H1 (cell line): ENCODE data around the gene TRAPPC6A. TPM values are rescaled to one million over a fixed set of nuclear protein-coding genes. Genes with fewer than 3 reads are reported as not detected.

ENCODE experiments used
- CTCF ChIA-PET: fragments of 300-600 bp; sonication (Branson Sonifier 250); formaldehyde crosslinking; loops from one replicate; lab custom pipeline; 2021; ENCODE audit not compliant: partially characterized antibody; lab: Charles Lee
- POLR2A ChIA-PET: fragments of 300-600 bp; sonication (Branson Sonifier 250); formaldehyde crosslinking; loops from one replicate; lab custom pipeline; 2021; ENCODE audit warnings: inconsistent platforms; ENCODE audit not compliant: partially characterized antibody; lab: Charles Lee
- DNase-seq, 2 experiments: peaks; one replicate each; pipeline versions ENCODE4 v3.0.0 to v3.0.0-alpha.2; 2010 to 2022; ENCODE audit warnings: low spot score in 2 of 2, low read depth in 1 of 2, mixed read lengths in 1 of 2
- FAIRE-seq: peaks from 2 replicates; lab custom pipeline; 2011; peaks lifted over from hg19 to GRCh38; lab: Jason Lieb, UNC
- H2AFZ ChIP-seq: 2 replicates; pipeline ENCODE4 v1.8.1; 2012; ENCODE audit warnings: low read length, inconsistent platforms
- H2AK5ac ChIP-seq: 2 replicates; pipeline ENCODE4 v1.6.1; 2013; ENCODE audit warnings: low read depth, low read length
- H2BK120ac ChIP-seq: replicated peaks from 2 replicates; pipeline ENCODE3; 2013; ENCODE audit warnings: low read depth, low read length, inconsistent platforms
- H2BK12ac ChIP-seq: 2 replicates; pipeline ENCODE4 v1.6.1; 2013; ENCODE audit warnings: low read depth, low read length
- H2BK15ac ChIP-seq: 2 replicates; pipeline ENCODE4 v1.6.1; 2013; ENCODE audit warnings: low read length
- H2BK20ac ChIP-seq: 2 replicates; pipeline ENCODE4 v1.6.1; 2013; ENCODE audit warnings: low read length
- H2BK5ac ChIP-seq: 2 replicates; pipeline ENCODE4 v1.6.1; 2013; ENCODE audit warnings: low read depth, low read length
- H3K14ac ChIP-seq: 2 replicates; pipeline ENCODE4 v1.6.1; 2013; ENCODE audit warnings: inconsistent platforms; ENCODE audit not compliant: insufficient read length
- H3K18ac ChIP-seq: 2 replicates; pipeline ENCODE4 v1.6.1; 2013; ENCODE audit warnings: low read length; ENCODE audit errors: extremely low read depth
- H3K23ac ChIP-seq: 2 replicates; pipeline ENCODE4 v1.6.1; 2013; ENCODE audit warnings: inconsistent platforms; ENCODE audit not compliant: insufficient read length
- H3K23me2 ChIP-seq: 2 replicates; pipeline ENCODE4 v1.6.1; 2013; ENCODE audit warnings: low read depth, low read length
- H3K27ac ChIP-seq: 2 replicates; pipeline ENCODE4 v1.6.1; 2011; ENCODE audit warnings: low read depth, low read length, inconsistent platforms
- H3K27me3 ChIP-seq, 4 experiments: replicated peaks in 1 of 4; 1 replicate in 1 of 4; 2 replicates in 3 of 4; pipeline versions ENCODE4 v1.6.1 to v1.8.1; 2011 to 2013; ENCODE audit warnings: low read length in 3 of 4, mild to moderate bottlenecking in 3 of 4, inconsistent platforms in 2 of 4, mixed read lengths in 2 of 4, moderate library complexity in 1 of 4; ENCODE audit not compliant: control insufficient read depth in 3 of 4, insufficient read depth in 3 of 4; ENCODE audit errors: extremely low read depth in 1 of 4
- H3K36me3 ChIP-seq, 4 experiments: 2 replicates each; pipeline versions ENCODE4 v1.6.1 to v1.8.1; 2011 to 2013; ENCODE audit warnings: mild to moderate bottlenecking in 4 of 4, low read length in 3 of 4, moderate library complexity in 2 of 4, control low read depth in 1 of 4, inconsistent platforms in 1 of 4; ENCODE audit not compliant: insufficient read depth in 4 of 4, control insufficient read depth in 2 of 4
- H3K4ac ChIP-seq: replicated peaks from 2 replicates; pipeline ENCODE3; 2013; ENCODE audit warnings: low read length, low read depth, mixed read lengths, inconsistent platforms; ENCODE audit not compliant: insufficient read length
- H3K4me1 ChIP-seq, 4 experiments: replicated peaks in 1 of 4; 1 replicate in 1 of 4; 2 replicates in 3 of 4; pipeline versions ENCODE4 v1.6.1 to v1.8.1; 2011 to 2013; ENCODE audit warnings: low read length in 3 of 4, inconsistent platforms in 2 of 4, mixed read lengths in 1 of 4; ENCODE audit not compliant: insufficient read depth in 4 of 4, control insufficient read depth in 3 of 4
- H3K4me2 ChIP-seq, 2 experiments: 2 replicates each; pipeline versions ENCODE4 v1.6.1 to v1.8.1; 2011 to 2013; ENCODE audit warnings: low read depth in 2 of 2, low read length in 2 of 2, control low read depth in 1 of 2, inconsistent platforms in 1 of 2, mild to moderate bottlenecking in 1 of 2; ENCODE audit not compliant: insufficient read depth in 1 of 2
- H3K4me3 ChIP-seq, 4 experiments: fragments of 200-600, 300-600 bp in 1 of 4; sonication (generic), shearing (Covaris generic), sonication (Bioruptor Twin) in 1 of 4; 2 replicates each; pipeline versions ENCODE4 v1.5.1 to v1.8.1; 2011 to 2016; ENCODE audit warnings: low read length in 4 of 4, low read depth in 3 of 4, control low read depth in 2 of 4, inconsistent platforms in 2 of 4, mild to moderate bottlenecking in 2 of 4, mixed read lengths in 1 of 4, moderate library complexity in 1 of 4; ENCODE audit not compliant: insufficient read depth in 2 of 4; ENCODE audit errors: extremely low read depth in 1 of 4
- H3K56ac ChIP-seq: replicated peaks from 2 replicates; pipeline ENCODE3; 2013; ENCODE audit warnings: low read depth, mild to moderate bottlenecking, mixed read lengths, low read length, inconsistent platforms; ENCODE audit not compliant: insufficient read length
- H3K79me1 ChIP-seq: 2 replicates; pipeline ENCODE4 v1.6.1; 2013; ENCODE audit warnings: low read depth, low read length, control low read depth
- H3K79me2 ChIP-seq, 2 experiments: 2 replicates each; pipeline versions ENCODE4 v1.6.1 to v1.8.1; 2012 to 2013; ENCODE audit warnings: low read length in 2 of 2, mild to moderate bottlenecking in 2 of 2, inconsistent platforms in 1 of 2; ENCODE audit not compliant: insufficient read depth in 2 of 2, control insufficient read depth in 1 of 2
- H3K9ac ChIP-seq, 4 experiments: replicated peaks in 1 of 4; 1 replicate in 1 of 4; 2 replicates in 3 of 4; pipeline versions ENCODE4 v1.6.1 to v1.8.1; 2011 to 2013; ENCODE audit warnings: low read depth in 3 of 4, low read length in 3 of 4, control low read depth in 2 of 4, mild to moderate bottlenecking in 2 of 4, moderate library complexity in 2 of 4, inconsistent platforms in 1 of 4; ENCODE audit errors: extremely low read depth in 1 of 4
- H3K9me3 ChIP-seq, 2 experiments: 2 replicates each; pipeline versions ENCODE4 v1.6.1 to v1.8.1; 2012 to 2013; ENCODE audit warnings: mild to moderate bottlenecking in 2 of 2, moderate library complexity in 2 of 2, control low read depth in 1 of 2, inconsistent platforms in 1 of 2, low read depth in 1 of 2, low read length in 1 of 2, mixed read lengths in 1 of 2; ENCODE audit not compliant: insufficient read depth in 2 of 2
- H4K20me1 ChIP-seq, 2 experiments: replicated peaks in 1 of 2; 2 replicates each; pipeline versions ENCODE3 to v1.8.1; 2011 to 2013; ENCODE audit warnings: inconsistent platforms in 2 of 2, low read length in 2 of 2, mild to moderate bottlenecking in 1 of 2; ENCODE audit not compliant: insufficient read depth in 2 of 2, control insufficient read depth in 1 of 2
- H4K5ac ChIP-seq: 2 replicates; pipeline ENCODE4 v1.6.1; 2013; ENCODE audit warnings: low read length, low read depth, mixed read lengths, inconsistent platforms; ENCODE audit not compliant: insufficient read length
- H4K8ac ChIP-seq: 2 replicates; pipeline ENCODE4 v1.8.0; 2013; ENCODE audit warnings: mild to moderate bottlenecking, moderate library complexity, low read length, inconsistent platforms; ENCODE audit not compliant: insufficient read depth; ENCODE audit errors: extremely low read depth
- H4K91ac ChIP-seq: replicated peaks from 2 replicates; pipeline ENCODE3; 2013; ENCODE audit warnings: low read length, mixed read lengths, inconsistent platforms; ENCODE audit not compliant: insufficient read length
- CBX8 ChIP-seq: fragments of 300-800, 300-1000 bp; sonication (generic); IDR thresholded peaks from 2 replicates; pipeline ENCODE4 v1.7.1; 2016; ENCODE audit warnings: low read depth, low read length, borderline replicate concordance
- HDAC6 ChIP-seq: IDR thresholded peaks from one replicate; pipeline ENCODE4 v1.7.1; 2012; ENCODE audit warnings: low read depth, mild to moderate bottlenecking, inconsistent platforms, low read length, moderate library complexity
- NANOG ChIP-seq: IDR thresholded peaks from 2 replicates; pipeline ENCODE4 v1.6.1; 2011; ENCODE audit warnings: low read length, low read depth, mild to moderate bottlenecking, inconsistent platforms; ENCODE audit not compliant: insufficient read depth, poor library complexity, severe bottlenecking
- SP1 ChIP-seq: IDR thresholded peaks from 2 replicates; pipeline ENCODE4 v1.6.1; 2011; ENCODE audit warnings: low read depth, low read length
- SP2 ChIP-seq: IDR thresholded peaks from 2 replicates; pipeline ENCODE4 v1.6.1; 2012; ENCODE audit warnings: mild to moderate bottlenecking, low read length, inconsistent platforms
- WGBS, 2 experiments: shearing (Covaris generic) in 1 of 2; methylation state at CpG; one replicate each; pipeline versions ENCODE4 v1.1.6 to v1.1.7; 2013 to 2015; ENCODE audit warnings: low lambda C conversion rate in 2 of 2, mixed read lengths in 2 of 2, inconsistent platforms in 1 of 2, low coverage in 1 of 2, missing lambda C conversion rate in 1 of 2; ENCODE audit not compliant: insufficient replicate concordance in 2 of 2, insufficient coverage in 1 of 2, insufficient read length in 1 of 2; ENCODE audit errors: extremely low coverage in 1 of 2, missing lambda C conversion rate in 1 of 2; 5-methylcytosine and 5-hydroxymethylcytosine counted together
- polyA plus RNA-seq, 7 experiments: library from polyadenylated mRNA; depleted of rRNA in 3 of 7; stranded (reverse) in 5 of 7; unstranded in 2 of 7; fragments of >200 nt in 5 of 7; fragments of 200-250 nt in 2 of 7; gene quantifications; 1 replicate in 5 of 7; 2 replicates in 1 of 7; 4 replicates in 1 of 7; pipeline versions ENCODE4 v1.2.1 to v1.2.3, GENCODE V29; 2011 to 2013; ENCODE audit warnings: missing spikeins in 2 of 7, mixed read lengths in 2 of 7
- total RNA-seq: library from RNA; stranded (reverse); fragmentation: NEBNext Ultra II Directional; extraction: Animal tissue kit (Norgen Biotek cat#: 25700); gene quantifications from 2 replicates; pipeline ENCODE4 v1.2.1, GENCODE V29; 2021
- TF ChIP-seq, protein P1 (sequence below), 3 experiments: IDR thresholded peaks; 1 replicate in 2 of 3; 2 replicates in 1 of 3; pipeline versions ENCODE4 v1.5.1 to v1.6.1; 2011; ENCODE audit warnings: low read length in 3 of 3, mild to moderate bottlenecking in 3 of 3, inconsistent platforms in 2 of 3, low read depth in 1 of 3, moderate library complexity in 1 of 3; ENCODE audit not compliant: insufficient read depth in 1 of 3; ENCODE audit errors: control extremely low read depth in 1 of 3

Gene TRAPPC6A
- total and polyA plus RNA-seq, 2 of the 8 experiments (the other 6 are each of a cell fraction or from before 2014, with no cell fraction given): 31.8 to 130 TPM

DNA sequence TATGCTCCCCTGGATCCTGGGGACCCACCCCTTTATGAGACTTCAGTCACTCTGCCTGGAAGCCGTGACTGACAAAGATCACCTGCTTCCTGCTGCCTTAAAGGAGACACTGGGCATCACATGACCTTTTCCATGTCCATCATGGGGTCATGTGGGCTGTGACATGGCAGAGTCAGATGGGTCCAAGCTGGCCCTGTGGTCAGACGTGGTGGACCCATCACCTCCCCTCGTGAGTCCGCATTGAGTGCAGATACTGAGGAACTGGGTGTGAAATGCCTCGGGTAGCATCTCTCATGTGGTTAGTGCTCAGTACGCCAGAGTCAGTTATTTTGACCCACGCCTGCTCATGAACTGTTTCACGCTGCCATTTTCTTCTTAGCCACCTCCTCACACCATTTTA lies 44.4 kb downstream of the TRAPPC6A start:
- TF ChIP-seq SP2: no peak
- TF ChIP-seq, protein P1, sequence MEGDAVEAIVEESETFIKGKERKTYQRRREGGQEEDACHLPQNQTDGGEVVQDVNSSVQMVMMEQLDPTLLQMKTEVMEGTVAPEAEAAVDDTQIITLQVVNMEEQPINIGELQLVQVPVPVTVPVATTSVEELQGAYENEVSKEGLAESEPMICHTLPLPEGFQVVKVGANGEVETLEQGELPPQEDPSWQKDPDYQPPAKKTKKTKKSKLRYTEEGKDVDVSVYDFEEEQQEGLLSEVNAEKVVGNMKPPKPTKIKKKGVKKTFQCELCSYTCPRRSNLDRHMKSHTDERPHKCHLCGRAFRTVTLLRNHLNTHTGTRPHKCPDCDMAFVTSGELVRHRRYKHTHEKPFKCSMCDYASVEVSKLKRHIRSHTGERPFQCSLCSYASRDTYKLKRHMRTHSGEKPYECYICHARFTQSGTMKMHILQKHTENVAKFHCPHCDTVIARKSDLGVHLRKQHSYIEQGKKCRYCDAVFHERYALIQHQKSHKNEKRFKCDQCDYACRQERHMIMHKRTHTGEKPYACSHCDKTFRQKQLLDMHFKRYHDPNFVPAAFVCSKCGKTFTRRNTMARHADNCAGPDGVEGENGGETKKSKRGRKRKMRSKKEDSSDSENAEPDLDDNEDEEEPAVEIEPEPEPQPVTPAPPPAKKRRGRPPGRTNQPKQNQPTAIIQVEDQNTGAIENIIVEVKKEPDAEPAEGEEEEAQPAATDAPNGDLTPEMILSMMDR (IDR thresholded peaks at IDR 0.05; ENCODE audit: control extremely low read depth in 1 of 3, insufficient read depth in 1 of 3, low read depth in 1 of 3, low read length in 3 of 3): no peak
- TF ChIP-seq HDAC6: no peak
- TF ChIP-seq CBX8: no peak
- no peak for TF ChIP-seq SP1
- no peak for TF ChIP-seq NANOG
- Histone ChIP-seq H3K4ac (no peak overlapping the region), H3K56ac (no peak overlapping the region), H2AFZ (no peak overlapping the region), H2BK12ac (0 out of 2 replicates have a peak overlapping the region, but pooled peaks have one; percentile 68), H3K27me3 (no peaks in the 10 kb centered on the region; a peak in 1 of 7 replicates), H2BK5ac (no peak overlapping the region), H3K27ac (no peak overlapping the region), H3K79me2 (peaks cover 0 to 36% of the 10 kb centered on the region in 2 experiments; a peak in 1 of 4 replicates), H3K36me3 (no peaks in the 10 kb centered on the region), H4K20me1 (peaks cover 13 to 18% of the 10 kb centered on the region in 2 experiments), H4K5ac (no peak overlapping the region), H3K18ac (no peak overlapping the region), H3K4me1 (peaks cover 0 to 27% (median 14%) of the 10 kb centered on the region in 4 experiments; a peak in 5 of 7 replicates), H3K9ac (no peak overlapping the region; a peak in 2 of 7 replicates), H2BK120ac (no peak overlapping the region), H3K79me1 (peaks cover 27% of the 10 kb centered on the region), H3K9me3 (no peaks in the 10 kb centered on the region), H4K91ac (no peak overlapping the region), H3K14ac (no peak overlapping the region), H3K23ac (no peak overlapping the region), H2BK20ac (no peak overlapping the region), H4K8ac (peak overlapping the region; percentile 15; the same call in 1 of the 2 replicates), H3K4me2 (no peak overlapping the region), H2AK5ac (no peak overlapping the region), H2BK15ac (no peak overlapping the region), H3K4me3 (no peak overlapping the region), H3K23me2 (no peaks in the 10 kb centered on the region)
- CTCF ChIA-PET: interaction anchor here (0.6 to 1.0 kb wide), 2 partner anchors 50 to 154 kb away, joined by 3 to 4 read pairs; no protein-coding TSS in a partner anchor
- DNase-seq (no peak), FAIRE-seq (no peak)
- POLR2A ChIA-PET: interaction anchor here (0.6 to 1.2 kb wide), 4 partner anchors 35 to 230 kb away, joined by 3 to 4 read pairs (median 3); no protein-coding TSS in a partner anchor
- 94% methylated on average over 8 of the region's 8 CpGs; no CpG with 5 or more reads in 1 of the 2 experiments for WGBS, 2 experiments
